Peyer's patch (tissue), 4 donors: ENCODE data around the gene PRELP.

ENCODE experiments used
- POLR2A ChIP-seq, 2 donors: fragments of 450-650 bp; IDR thresholded peaks; one replicate each; pipeline ENCODE4 v1.5.1; 2017; ENCODE audit warnings: antibody characterized with exemption in 2 of 2, mild to moderate bottlenecking in 2 of 2, moderate library complexity in 2 of 2
- TF ChIP-seq, protein P1 (sequence below), 6 experiments: fragments of 450-650 bp in 4 of 6; fragments of 200-600 bp in 2 of 6; sonication (generic) in 1 of 6; IDR thresholded peaks; one replicate each; pipeline ENCODE4 v1.5.1; 2017 to 2019; ENCODE audit warnings: antibody characterized with exemption in 6 of 6, mild to moderate bottlenecking in 3 of 6, moderate library complexity in 1 of 6

DNA sequence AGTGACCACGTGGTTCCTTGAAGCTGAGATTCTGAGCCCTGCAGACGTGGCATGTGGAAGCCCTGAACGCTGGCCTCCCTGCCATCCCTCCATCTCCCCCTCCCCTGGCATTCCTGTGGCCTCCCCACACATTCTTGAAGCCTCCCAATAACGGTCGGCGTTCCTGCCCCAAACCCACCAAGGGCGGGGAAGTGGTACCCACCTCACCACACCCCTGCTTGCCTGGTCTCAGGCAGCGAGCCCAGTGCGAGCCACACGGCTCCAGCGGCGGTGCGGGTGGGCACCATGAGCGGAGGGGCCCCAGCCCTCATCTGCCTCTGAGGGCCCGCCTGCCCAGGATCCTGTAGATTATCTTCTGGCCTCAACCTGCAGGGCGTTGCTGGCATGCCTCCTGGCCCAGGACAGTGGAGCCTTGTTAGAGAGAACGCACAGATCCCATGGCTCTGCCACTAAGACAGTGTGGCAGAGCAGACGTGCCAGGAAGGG lies 20.6 kb upstream of the PRELP start:
- TF ChIP-seq POLR2A (IDR thresholded peaks at IDR 0.05), result no peak
- TF ChIP-seq, protein P1, sequence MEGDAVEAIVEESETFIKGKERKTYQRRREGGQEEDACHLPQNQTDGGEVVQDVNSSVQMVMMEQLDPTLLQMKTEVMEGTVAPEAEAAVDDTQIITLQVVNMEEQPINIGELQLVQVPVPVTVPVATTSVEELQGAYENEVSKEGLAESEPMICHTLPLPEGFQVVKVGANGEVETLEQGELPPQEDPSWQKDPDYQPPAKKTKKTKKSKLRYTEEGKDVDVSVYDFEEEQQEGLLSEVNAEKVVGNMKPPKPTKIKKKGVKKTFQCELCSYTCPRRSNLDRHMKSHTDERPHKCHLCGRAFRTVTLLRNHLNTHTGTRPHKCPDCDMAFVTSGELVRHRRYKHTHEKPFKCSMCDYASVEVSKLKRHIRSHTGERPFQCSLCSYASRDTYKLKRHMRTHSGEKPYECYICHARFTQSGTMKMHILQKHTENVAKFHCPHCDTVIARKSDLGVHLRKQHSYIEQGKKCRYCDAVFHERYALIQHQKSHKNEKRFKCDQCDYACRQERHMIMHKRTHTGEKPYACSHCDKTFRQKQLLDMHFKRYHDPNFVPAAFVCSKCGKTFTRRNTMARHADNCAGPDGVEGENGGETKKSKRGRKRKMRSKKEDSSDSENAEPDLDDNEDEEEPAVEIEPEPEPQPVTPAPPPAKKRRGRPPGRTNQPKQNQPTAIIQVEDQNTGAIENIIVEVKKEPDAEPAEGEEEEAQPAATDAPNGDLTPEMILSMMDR (IDR thresholded peaks at IDR 0.05), result no peak
